MCF 10A (cell line): ENCODE results near the gene KIF5B. TPM values are rescaled to one million over a fixed set of nuclear protein-coding genes. Genes with fewer than 3 reads are reported as not detected.
A peak's percentile ranks its signal among the peaks of the same experiment; 100 is the strongest.

Source experiments
- BruUV-seq: library from RNA; stranded (reverse); fragments of 400-500 nt; replicated peaks from 2 replicates; lab custom pipeline; 2021; lab: Mats Ljungman, UMichigan
- CTCF ChIA-PET: fragments of 300-600 bp; sonication (Branson Sonifier 250); formaldehyde crosslinking; extraction: SDS; loops from one replicate; lab custom pipeline; 2021; ENCODE audit warnings: antibody characterized with exemption, inconsistent platforms; lab: Yijun Ruan, JAX
- POLR2A ChIA-PET: fragments of 300-600, 350-650 bp; sonication (Branson Sonifier 250); formaldehyde crosslinking; extraction: SDS; loops from one replicate; lab custom pipeline; 2020; ENCODE audit warnings: antibody characterized with exemption, inconsistent platforms; lab: Yijun Ruan, JAX
- DNase-seq: peaks from one replicate; pipeline ENCODE4 v3.0.0-alpha.2; 2018; ENCODE audit not compliant: unreplicated experiment
- H3K27ac Mint-ChIP-seq: one replicate; pipeline ENCODE4 v1.8.0; 2022; ENCODE audit warnings: mild to moderate bottlenecking, low read depth, mixed read lengths; ENCODE audit not compliant: unreplicated experiment
- H3K27me3 Mint-ChIP-seq: one replicate; pipeline ENCODE4 v1.8.0; 2022; ENCODE audit warnings: mixed read lengths; ENCODE audit not compliant: insufficient read depth, unreplicated experiment
- H3K36me3 Mint-ChIP-seq: one replicate; pipeline ENCODE4 v1.8.0; 2022; ENCODE audit warnings: mild to moderate bottlenecking, moderate library complexity, mixed read lengths; ENCODE audit not compliant: insufficient read depth, unreplicated experiment
- H3K4me1 Mint-ChIP-seq: one replicate; pipeline ENCODE4 v1.8.0; 2022; ENCODE audit warnings: mixed read lengths; ENCODE audit not compliant: insufficient read depth, unreplicated experiment
- H3K4me3 Mint-ChIP-seq: one replicate; pipeline ENCODE4 v1.8.0; 2022; ENCODE audit warnings: mild to moderate bottlenecking, moderate library complexity, mixed read lengths; ENCODE audit not compliant: unreplicated experiment
- H3K9me3 Mint-ChIP-seq: one replicate; pipeline ENCODE4 v1.8.0; 2022; ENCODE audit warnings: mixed read lengths; ENCODE audit not compliant: unreplicated experiment
- intact Hi-C: fragments of 100-400 bp; cut with micrococcal nuclease; formaldehyde crosslinking; loops from 2 replicates; pipeline ENCODE4 v1.14.1; 2022
- total RNA-seq: library from RNA; stranded (reverse); gene quantifications from 2 replicates; pipeline ENCODE4 v1.2.3, GENCODE V29; 2022
- TF ChIP-seq, protein P1 (sequence below): fragments of 200-600 bp; IDR thresholded peaks from one replicate; pipeline ENCODE4 v1.8.0; 2022; ENCODE audit warnings: antibody characterized with exemption, mild to moderate bottlenecking; ENCODE audit not compliant: unreplicated experiment

KIF5B gene
- total RNA-seq, 1 experiment from 2014 or later, result 150 TPM

- intact Hi-C loops, result no loop called here
- POLR2A ChIA-PET, result no interaction called here
- CTCF ChIA-PET, result interaction anchor here (0.6 kb wide), 1 partner anchor 27 kb away, joined by 3 read pairs; no protein-coding TSS in a partner anchor
- Mint-ChIP-seq H3K4me3 (no peak overlapping the region), H3K36me3 (peaks cover 99% of the 10 kb centered on the region), H3K27me3 (no peaks in the 10 kb centered on the region), H3K4me1 (peaks cover 10% of the 10 kb centered on the region), H3K9me3 (no peaks in the 10 kb centered on the region), H3K27ac (no peak overlapping the region)
- TF ChIP-seq, protein P1, sequence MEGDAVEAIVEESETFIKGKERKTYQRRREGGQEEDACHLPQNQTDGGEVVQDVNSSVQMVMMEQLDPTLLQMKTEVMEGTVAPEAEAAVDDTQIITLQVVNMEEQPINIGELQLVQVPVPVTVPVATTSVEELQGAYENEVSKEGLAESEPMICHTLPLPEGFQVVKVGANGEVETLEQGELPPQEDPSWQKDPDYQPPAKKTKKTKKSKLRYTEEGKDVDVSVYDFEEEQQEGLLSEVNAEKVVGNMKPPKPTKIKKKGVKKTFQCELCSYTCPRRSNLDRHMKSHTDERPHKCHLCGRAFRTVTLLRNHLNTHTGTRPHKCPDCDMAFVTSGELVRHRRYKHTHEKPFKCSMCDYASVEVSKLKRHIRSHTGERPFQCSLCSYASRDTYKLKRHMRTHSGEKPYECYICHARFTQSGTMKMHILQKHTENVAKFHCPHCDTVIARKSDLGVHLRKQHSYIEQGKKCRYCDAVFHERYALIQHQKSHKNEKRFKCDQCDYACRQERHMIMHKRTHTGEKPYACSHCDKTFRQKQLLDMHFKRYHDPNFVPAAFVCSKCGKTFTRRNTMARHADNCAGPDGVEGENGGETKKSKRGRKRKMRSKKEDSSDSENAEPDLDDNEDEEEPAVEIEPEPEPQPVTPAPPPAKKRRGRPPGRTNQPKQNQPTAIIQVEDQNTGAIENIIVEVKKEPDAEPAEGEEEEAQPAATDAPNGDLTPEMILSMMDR, result no peak
- no peak for DNase-seq
- BruUV-seq, result no TSS peak
Observed at GRCh38 chr10:32031424-32031823, 24.8 kb downstream of the KIF5B start.

DNA sequence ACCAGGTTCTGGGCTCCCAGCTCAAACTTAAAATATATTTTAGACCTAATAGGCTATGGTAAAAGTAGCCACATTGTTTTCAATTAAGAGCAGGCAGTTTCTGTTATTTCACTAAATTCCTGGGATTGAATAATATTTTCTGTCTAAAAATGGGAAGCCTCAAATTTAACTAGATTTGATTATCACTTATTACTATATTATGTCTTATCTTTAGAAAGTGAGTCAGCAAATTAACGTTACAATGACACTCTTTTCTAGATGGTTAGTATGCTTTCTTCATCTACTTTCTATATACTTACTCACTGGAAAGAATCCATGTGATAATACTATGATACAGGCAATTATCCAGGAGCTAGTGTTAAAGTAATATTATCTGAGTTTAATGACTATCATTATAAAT, 27.5 kb downstream of the KIF5B start:
- POLR2A ChIA-PET, result interaction anchor here (2.0 kb wide), 1 partner anchor 18 kb away, joined by 6 read pairs; no protein-coding TSS in a partner anchor
- no peaks in the 10 kb centered on the region for H3K9me3 Mint-ChIP-seq
- H3K36me3 Mint-ChIP-seq, result peaks cover 95% of the 10 kb centered on the region
- TF ChIP-seq, protein P1, result no peak
- H3K4me1 Mint-ChIP-seq, result peaks cover 10% of the 10 kb centered on the region
- H3K4me3 Mint-ChIP-seq, result no peak overlapping the region
- BruUV-seq, result no TSS peak
- CTCF ChIA-PET, result no interaction called here
- intact Hi-C loops, result no loop called here
- DNase-seq, result no peak
- no peaks in the 10 kb centered on the region for H3K27me3 Mint-ChIP-seq
- H3K27ac Mint-ChIP-seq, result peak overlapping the region; percentile 18

- POLR2A ChIA-PET, result interaction anchor here (0.6 kb wide), 1 partner anchor 276 kb away, joined by 3 read pairs; no protein-coding TSS in a partner anchor
- intact Hi-C loops, result no loop called here
- Mint-ChIP-seq H3K4me3 (no peak overlapping the region), H3K27me3 (no peaks in the 10 kb centered on the region), H3K9me3 (no peaks in the 10 kb centered on the region), H3K27ac (peak overlapping the region; percentile 39), H3K4me1 (no peaks in the 10 kb centered on the region), H3K36me3 (peaks cover 95% of the 10 kb centered on the region)
- no TSS peak for BruUV-seq
- CTCF ChIA-PET, result no interaction called here
- DNase-seq, result no peak
- TF ChIP-seq, protein P1, result no peak
Observed at GRCh38 chr10:32023264-32023663, 33.0 kb downstream of the KIF5B start.

DNA sequence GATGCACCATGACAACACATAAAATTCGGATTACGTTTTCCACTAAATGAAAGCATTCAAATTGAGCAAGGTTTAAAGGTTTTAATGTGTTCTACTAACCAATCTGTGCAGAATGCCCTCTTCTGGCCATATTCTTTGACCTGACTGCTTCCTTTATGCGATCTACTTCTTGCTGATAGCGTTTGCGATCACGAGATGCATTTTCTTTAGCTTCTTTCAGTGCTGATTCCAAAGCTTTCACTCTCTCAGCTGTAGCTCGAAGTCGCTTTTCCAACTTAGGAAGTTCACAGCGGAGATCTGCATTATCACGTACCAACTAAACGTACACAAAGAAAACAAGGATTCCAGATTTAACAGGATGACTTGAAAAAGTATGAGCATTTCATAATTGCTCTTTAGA, 39.2 kb downstream of the KIF5B start:
- Mint-ChIP-seq H3K9me3 (no peaks in the 10 kb centered on the region), H3K36me3 (peaks cover 98% of the 10 kb centered on the region), H3K4me1 (no peaks in the 10 kb centered on the region), H3K4me3 (no peak overlapping the region), H3K27ac (no peak overlapping the region), H3K27me3 (no peaks in the 10 kb centered on the region)
- ChIA-PET POLR2A (no interaction called here), CTCF (no interaction called here)
- TF ChIP-seq, protein P1, result no peak
- DNase-seq, result no peak
- intact Hi-C loops, result no loop called here
- no TSS peak for BruUV-seq
